ENCODE measurements around the gene LHFPL2. TPM values are rescaled to one million over a fixed set of nuclear protein-coding genes. Genes with fewer than 3 reads are reported as not detected.

The LHFPL2 gene
- total and polyA plus RNA-seq, 3 donors from 2014 or later: 24.8 to 48.6 (median 42.8) TPM

GRCh38 chr5:78544561-78545201, 103.9 kb downstream of the LHFPL2 start:
- TF ChIP-seq CTCF (IDR thresholded peaks at IDR 0.05): no peak
- TF ChIP-seq POLR2A (IDR thresholded peaks at IDR 0.05): no peak
- Histone ChIP-seq H3K4me3 (no peak overlapping the region), H3K9me3 (no peaks in the 10 kb centered on the region), H3K36me3 (ENCODE audit: low read depth, missing control alignments) (no peaks in the 10 kb centered on the region), H3K27me3 (no peaks in the 10 kb centered on the region), H3K27ac (no peak overlapping the region), H3K4me1 (peaks cover 26% of the 10 kb centered on the region)
- intact Hi-C loops (cut with DNase I; ENCODE audit: low total_unique reads): loop anchor here (10.0 kb wide), 1 partner anchor 90 kb away; no protein-coding TSS in a partner anchor
- 64 to 69% methylated on average over 14 of the region's 14 CpGs for WGBS, 2 donors
- no peak for DNase-seq

DNA sequence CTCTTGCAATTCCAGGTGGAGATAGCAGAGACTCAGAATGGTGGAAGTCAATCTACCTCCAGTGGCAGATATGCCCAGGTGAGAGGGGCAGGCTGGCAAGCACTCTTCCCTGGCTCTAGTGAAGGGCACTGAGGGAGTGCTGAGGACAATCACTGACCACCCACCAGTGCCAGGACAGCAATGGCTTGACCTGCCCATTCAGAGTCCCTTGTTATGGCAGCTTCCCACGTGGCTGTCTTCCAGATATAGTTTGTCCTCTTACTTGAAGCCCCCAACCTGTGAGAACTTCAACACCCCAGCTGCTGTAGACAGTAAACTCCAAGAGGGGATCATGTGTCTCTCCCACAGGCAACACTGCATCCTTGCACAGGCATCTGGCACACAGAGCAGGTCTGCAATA, 104.7 kb downstream of the LHFPL2 start:
- WGBS, 2 donors: 40 to 80% methylated on average over 1 of the region's 1 CpG
- peaks cover 26% of the 10 kb centered on the region for H3K4me1 ChIP-seq

GRCh38 chr5:78543292-78543691, 105.3 kb downstream of the LHFPL2 start:
- H3K27ac ChIP-seq: no peak overlapping the region
- no peaks in the 10 kb centered on the region for H3K36me3 ChIP-seq (ENCODE audit: low read depth, missing control alignments)
- no peak for DNase-seq
- TF ChIP-seq CTCF (IDR thresholded peaks at IDR 0.05): no peak
- TF ChIP-seq POLR2A (IDR thresholded peaks at IDR 0.05): no peak
- WGBS, 2 donors: 99 to 100% methylated on average over 3 to 4 of the region's 4 CpGs
- no peaks in the 10 kb centered on the region for H3K27me3 ChIP-seq
- intact Hi-C loops (cut with DNase I; ENCODE audit: low total_unique reads): loop anchor here (10.0 kb wide), 1 partner anchor 92 kb away; no protein-coding TSS in a partner anchor
- H3K4me3 ChIP-seq: no peak overlapping the region
- peaks cover 23% of the 10 kb centered on the region for H3K4me1 ChIP-seq
- no peaks in the 10 kb centered on the region for H3K9me3 ChIP-seq

More for the DNA sequence above, 104.7 kb downstream of the LHFPL2 start:
- Histone ChIP-seq H3K36me3 (ENCODE audit: low read depth, missing control alignments) (no peaks in the 10 kb centered on the region), H3K27ac (no peak overlapping the region), H3K4me3 (no peak overlapping the region), H3K9me3 (no peaks in the 10 kb centered on the region), H3K27me3 (no peaks in the 10 kb centered on the region)
- intact Hi-C loops (cut with DNase I; ENCODE audit: low total_unique reads): loop anchor here (10.0 kb wide), 1 partner anchor 91 kb away; no protein-coding TSS in a partner anchor
- DNase-seq: no peak
- TF ChIP-seq POLR2A (IDR thresholded peaks at IDR 0.05) (no peak), CTCF (IDR thresholded peaks at IDR 0.05) (no peak)

DNA sequence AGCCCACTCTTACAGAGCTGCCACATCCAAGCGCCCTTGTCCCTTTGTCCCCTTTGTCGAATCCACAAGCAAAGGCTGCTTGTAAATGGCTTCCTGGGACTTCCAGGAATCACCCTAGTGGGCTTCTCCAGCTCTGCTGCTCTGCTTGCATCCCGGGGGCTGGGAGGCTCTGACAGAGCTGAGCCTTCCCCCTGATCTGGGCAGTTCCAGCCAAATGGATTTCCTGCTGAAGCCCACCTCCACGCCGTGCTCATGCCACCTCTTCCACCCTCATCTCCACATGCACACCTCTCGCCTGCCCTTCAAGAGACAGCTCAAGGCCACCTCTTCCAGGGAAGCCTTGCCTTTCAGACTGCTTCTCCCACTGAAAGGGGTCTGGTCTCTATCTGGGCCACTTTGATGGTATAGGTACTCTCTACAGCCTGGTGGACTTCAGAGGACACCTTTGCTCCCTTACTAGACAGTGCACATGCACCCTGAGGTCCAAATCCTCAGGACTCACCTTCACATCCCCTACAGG, 106.2 kb downstream of the LHFPL2 start:
- TF ChIP-seq CTCF (IDR thresholded peaks at IDR 0.05): no peak
- TF ChIP-seq POLR2A (IDR thresholded peaks at IDR 0.05): no peak
- Histone ChIP-seq H3K36me3 (ENCODE audit: low read depth, missing control alignments) (no peaks in the 10 kb centered on the region), H3K4me3 (no peak overlapping the region), H3K27me3 (no peaks in the 10 kb centered on the region), H3K4me1 (peaks cover 24% of the 10 kb centered on the region), H3K9me3 (no peaks in the 10 kb centered on the region), H3K27ac (no peak overlapping the region)
- DNase-seq: no peak
- 86 to 93% methylated on average over 6 of the region's 6 CpGs for WGBS, 2 donors
- intact Hi-C loops (cut with DNase I; ENCODE audit: low total_unique reads): loop anchor here (10.0 kb wide), 1 partner anchor 92 kb away; no protein-coding TSS in a partner anchor

Data from testis (tissue), 3 donors.